H1 (cell line): ENCODE results near the gene TBC1D22A.

ENCODE experiments used
- BCL11A ChIP-seq, 2 experiments: IDR thresholded peaks; one replicate each; pipeline ENCODE4 v1.6.1; 2011; ENCODE audit warnings: low read depth in 2 of 2, low read length in 2 of 2, mild to moderate bottlenecking in 2 of 2
- BRCA1 ChIP-seq: IDR thresholded peaks from 2 replicates; pipeline ENCODE4 v1.6.1; 2012; ENCODE audit warnings: low read depth, low read length, improper control_type of control experiment
- CREB1 ChIP-seq: IDR thresholded peaks from 2 replicates; pipeline ENCODE4 v1.6.1; 2012; ENCODE audit warnings: inconsistent platforms
- RAD21 ChIP-seq, 2 experiments: IDR thresholded peaks in 1 of 2; conservative IDR thresholded peaks in 1 of 2; 2 replicates each; pipeline ENCODE4 v1.6.1; 2011; ENCODE audit warnings: low read depth in 2 of 2, low read length in 2 of 2, improper control_type of control experiment in 1 of 2, inconsistent platforms in 1 of 2, mild to moderate bottlenecking in 1 of 2, moderate library complexity in 1 of 2
- TF ChIP-seq, protein P1 (sequence below), 3 experiments: IDR thresholded peaks; 1 replicate in 2 of 3; 2 replicates in 1 of 3; pipeline versions ENCODE4 v1.5.1 to v1.6.1; 2011; ENCODE audit warnings: low read length in 3 of 3, mild to moderate bottlenecking in 3 of 3, inconsistent platforms in 2 of 3, low read depth in 1 of 3, moderate library complexity in 1 of 3; ENCODE audit not compliant: insufficient read depth in 1 of 3; ENCODE audit errors: control extremely low read depth in 1 of 3
- TF ChIP-seq, protein P2 (sequence below): fragments of 300-600 bp; sonication (generic); IDR thresholded peaks from 2 replicates; pipeline ENCODE4 v1.7.1; 2012; ENCODE audit warnings: low read length, moderate library complexity, mild to moderate bottlenecking, inconsistent platforms; ENCODE audit not compliant: insufficient replicate concordance

DNA sequence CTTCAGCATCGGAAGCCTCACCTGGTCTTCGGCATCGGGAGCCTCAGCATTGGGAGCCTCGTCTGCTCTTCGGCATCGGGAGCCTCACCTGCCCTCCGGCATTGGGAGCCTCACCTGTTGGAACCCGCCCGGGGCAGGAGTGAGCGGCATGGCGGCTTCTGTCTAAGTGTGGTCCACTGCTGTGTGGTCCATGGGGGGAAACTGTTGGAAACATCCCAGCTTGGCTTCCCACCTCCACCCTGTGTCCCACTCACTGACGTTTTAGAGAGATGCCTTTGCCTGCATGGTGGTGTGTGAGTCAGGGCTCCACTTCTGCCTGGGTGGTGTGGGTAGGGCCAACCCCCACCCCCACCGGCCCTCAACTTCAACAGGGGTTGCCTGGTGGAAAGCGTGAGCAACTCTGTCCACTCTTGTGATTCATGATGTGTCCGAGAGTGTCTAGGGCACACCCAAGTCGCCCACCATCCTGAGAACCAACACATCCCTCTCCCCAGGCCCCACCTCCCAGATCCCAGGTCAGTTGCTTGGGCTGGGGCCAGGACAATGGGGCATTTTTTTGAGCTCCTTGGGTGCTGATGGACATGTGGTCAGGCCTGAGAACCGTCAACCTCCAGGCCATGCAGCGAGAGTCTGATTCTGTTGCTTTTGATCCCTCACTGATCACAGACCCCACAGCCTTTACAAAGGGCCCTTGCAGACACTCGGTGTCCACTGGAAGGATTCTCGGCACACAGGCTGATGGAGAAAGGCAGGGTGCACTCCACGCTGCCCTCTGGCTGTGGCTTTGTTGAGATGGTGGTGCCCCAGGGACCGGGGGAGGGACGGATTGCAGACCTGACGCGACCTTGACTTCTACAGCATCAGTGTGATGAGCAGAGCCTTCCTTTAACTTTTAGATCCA is 406.7 kb downstream of the TBC1D22A start:
- TF ChIP-seq, protein P1, sequence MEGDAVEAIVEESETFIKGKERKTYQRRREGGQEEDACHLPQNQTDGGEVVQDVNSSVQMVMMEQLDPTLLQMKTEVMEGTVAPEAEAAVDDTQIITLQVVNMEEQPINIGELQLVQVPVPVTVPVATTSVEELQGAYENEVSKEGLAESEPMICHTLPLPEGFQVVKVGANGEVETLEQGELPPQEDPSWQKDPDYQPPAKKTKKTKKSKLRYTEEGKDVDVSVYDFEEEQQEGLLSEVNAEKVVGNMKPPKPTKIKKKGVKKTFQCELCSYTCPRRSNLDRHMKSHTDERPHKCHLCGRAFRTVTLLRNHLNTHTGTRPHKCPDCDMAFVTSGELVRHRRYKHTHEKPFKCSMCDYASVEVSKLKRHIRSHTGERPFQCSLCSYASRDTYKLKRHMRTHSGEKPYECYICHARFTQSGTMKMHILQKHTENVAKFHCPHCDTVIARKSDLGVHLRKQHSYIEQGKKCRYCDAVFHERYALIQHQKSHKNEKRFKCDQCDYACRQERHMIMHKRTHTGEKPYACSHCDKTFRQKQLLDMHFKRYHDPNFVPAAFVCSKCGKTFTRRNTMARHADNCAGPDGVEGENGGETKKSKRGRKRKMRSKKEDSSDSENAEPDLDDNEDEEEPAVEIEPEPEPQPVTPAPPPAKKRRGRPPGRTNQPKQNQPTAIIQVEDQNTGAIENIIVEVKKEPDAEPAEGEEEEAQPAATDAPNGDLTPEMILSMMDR (IDR thresholded peaks at IDR 0.05; ENCODE audit: control extremely low read depth in 1 of 3, insufficient read depth in 1 of 3, low read depth in 1 of 3, low read length in 3 of 3), result peak; percentile 65 to 92 (median 84)
- TF ChIP-seq RAD21 (IDR thresholded peaks at IDR 0.05 in 1 of 2, conservative IDR thresholded peaks at IDR 0.05 in 1 of 2; ENCODE audit: low read depth in 2 of 2, low read length in 2 of 2) (peak; percentile 75 to 81), BCL11A (IDR thresholded peaks at IDR 0.05; ENCODE audit: low read depth in 2 of 2, low read length in 2 of 2) (no peak), CREB1 (no peak), BRCA1 (no peak)
- TF ChIP-seq, protein P2, sequence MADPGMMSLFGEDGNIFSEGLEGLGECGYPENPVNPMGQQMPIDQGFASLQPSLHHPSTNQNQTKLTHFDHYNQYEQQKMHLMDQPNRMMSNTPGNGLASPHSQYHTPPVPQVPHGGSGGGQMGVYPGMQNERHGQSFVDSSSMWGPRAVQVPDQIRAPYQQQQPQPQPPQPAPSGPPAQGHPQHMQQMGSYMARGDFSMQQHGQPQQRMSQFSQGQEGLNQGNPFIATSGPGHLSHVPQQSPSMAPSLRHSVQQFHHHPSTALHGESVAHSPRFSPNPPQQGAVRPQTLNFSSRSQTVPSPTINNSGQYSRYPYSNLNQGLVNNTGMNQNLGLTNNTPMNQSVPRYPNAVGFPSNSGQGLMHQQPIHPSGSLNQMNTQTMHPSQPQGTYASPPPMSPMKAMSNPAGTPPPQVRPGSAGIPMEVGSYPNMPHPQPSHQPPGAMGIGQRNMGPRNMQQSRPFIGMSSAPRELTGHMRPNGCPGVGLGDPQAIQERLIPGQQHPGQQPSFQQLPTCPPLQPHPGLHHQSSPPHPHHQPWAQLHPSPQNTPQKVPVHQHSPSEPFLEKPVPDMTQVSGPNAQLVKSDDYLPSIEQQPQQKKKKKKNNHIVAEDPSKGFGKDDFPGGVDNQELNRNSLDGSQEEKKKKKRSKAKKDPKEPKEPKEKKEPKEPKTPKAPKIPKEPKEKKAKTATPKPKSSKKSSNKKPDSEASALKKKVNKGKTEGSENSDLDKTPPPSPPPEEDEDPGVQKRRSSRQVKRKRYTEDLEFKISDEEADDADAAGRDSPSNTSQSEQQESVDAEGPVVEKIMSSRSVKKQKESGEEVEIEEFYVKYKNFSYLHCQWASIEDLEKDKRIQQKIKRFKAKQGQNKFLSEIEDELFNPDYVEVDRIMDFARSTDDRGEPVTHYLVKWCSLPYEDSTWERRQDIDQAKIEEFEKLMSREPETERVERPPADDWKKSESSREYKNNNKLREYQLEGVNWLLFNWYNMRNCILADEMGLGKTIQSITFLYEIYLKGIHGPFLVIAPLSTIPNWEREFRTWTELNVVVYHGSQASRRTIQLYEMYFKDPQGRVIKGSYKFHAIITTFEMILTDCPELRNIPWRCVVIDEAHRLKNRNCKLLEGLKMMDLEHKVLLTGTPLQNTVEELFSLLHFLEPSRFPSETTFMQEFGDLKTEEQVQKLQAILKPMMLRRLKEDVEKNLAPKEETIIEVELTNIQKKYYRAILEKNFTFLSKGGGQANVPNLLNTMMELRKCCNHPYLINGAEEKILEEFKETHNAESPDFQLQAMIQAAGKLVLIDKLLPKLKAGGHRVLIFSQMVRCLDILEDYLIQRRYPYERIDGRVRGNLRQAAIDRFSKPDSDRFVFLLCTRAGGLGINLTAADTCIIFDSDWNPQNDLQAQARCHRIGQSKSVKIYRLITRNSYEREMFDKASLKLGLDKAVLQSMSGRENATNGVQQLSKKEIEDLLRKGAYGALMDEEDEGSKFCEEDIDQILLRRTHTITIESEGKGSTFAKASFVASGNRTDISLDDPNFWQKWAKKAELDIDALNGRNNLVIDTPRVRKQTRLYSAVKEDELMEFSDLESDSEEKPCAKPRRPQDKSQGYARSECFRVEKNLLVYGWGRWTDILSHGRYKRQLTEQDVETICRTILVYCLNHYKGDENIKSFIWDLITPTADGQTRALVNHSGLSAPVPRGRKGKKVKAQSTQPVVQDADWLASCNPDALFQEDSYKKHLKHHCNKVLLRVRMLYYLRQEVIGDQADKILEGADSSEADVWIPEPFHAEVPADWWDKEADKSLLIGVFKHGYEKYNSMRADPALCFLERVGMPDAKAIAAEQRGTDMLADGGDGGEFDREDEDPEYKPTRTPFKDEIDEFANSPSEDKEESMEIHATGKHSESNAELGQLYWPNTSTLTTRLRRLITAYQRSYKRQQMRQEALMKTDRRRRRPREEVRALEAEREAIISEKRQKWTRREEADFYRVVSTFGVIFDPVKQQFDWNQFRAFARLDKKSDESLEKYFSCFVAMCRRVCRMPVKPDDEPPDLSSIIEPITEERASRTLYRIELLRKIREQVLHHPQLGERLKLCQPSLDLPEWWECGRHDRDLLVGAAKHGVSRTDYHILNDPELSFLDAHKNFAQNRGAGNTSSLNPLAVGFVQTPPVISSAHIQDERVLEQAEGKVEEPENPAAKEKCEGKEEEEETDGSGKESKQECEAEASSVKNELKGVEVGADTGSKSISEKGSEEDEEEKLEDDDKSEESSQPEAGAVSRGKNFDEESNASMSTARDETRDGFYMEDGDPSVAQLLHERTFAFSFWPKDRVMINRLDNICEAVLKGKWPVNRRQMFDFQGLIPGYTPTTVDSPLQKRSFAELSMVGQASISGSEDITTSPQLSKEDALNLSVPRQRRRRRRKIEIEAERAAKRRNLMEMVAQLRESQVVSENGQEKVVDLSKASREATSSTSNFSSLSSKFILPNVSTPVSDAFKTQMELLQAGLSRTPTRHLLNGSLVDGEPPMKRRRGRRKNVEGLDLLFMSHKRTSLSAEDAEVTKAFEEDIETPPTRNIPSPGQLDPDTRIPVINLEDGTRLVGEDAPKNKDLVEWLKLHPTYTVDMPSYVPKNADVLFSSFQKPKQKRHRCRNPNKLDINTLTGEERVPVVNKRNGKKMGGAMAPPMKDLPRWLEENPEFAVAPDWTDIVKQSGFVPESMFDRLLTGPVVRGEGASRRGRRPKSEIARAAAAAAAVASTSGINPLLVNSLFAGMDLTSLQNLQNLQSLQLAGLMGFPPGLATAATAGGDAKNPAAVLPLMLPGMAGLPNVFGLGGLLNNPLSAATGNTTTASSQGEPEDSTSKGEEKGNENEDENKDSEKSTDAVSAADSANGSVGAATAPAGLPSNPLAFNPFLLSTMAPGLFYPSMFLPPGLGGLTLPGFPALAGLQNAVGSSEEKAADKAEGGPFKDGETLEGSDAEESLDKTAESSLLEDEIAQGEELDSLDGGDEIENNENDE, result no peak
